Mesothelial cell of epicardium (in vitro differentiated cells): Measurements from ENCODE around the gene EDN3. TPM values are rescaled to one million over a fixed set of nuclear protein-coding genes. Genes with fewer than 3 reads are reported as not detected.

ENCODE experiments used
- DNase-seq, 2 experiments: peaks; one replicate each; pipeline ENCODE4 v3.0.0; 2021; ENCODE audit warnings: low spot score in 2 of 2; ENCODE audit not compliant: unreplicated experiment in 2 of 2
- H3K27ac Mint-ChIP-seq: 2 replicates; pipeline ENCODE4 v1.8.0; 2021; ENCODE audit warnings: mixed read lengths
- H3K27me3 Mint-ChIP-seq: 2 replicates; pipeline ENCODE4 v1.8.0; 2021; ENCODE audit warnings: low read depth, mixed read lengths
- H3K36me3 Mint-ChIP-seq: 2 replicates; pipeline ENCODE4 v1.8.0; 2021; ENCODE audit warnings: mixed read lengths
- H3K4me1 Mint-ChIP-seq: 2 replicates; pipeline ENCODE4 v1.8.0; 2021; ENCODE audit warnings: mixed read lengths
- H3K4me3 Mint-ChIP-seq: 2 replicates; pipeline ENCODE4 v1.8.0; 2021; ENCODE audit warnings: mild to moderate bottlenecking, moderate library complexity, mixed read lengths
- H3K9me3 Mint-ChIP-seq: 2 replicates; pipeline ENCODE4 v1.8.0; 2021; ENCODE audit warnings: mixed read lengths
- CTCF ChIP-seq: fragments of 200-600 bp; sonication (generic); IDR thresholded peaks from one replicate; pipeline ENCODE4 v1.5.0; 2021; ENCODE audit warnings: antibody characterized with exemption; ENCODE audit not compliant: unreplicated experiment
- total RNA-seq: library from RNA; stranded (reverse); gene quantifications from 3 replicates; pipeline ENCODE4 v1.2.1, GENCODE V29; 2021

The EDN3 gene
- total RNA-seq, 1 donor from 2014 or later = 17.6 TPM

GRCh38 chr20:59346061-59346460 lies 45.6 kb downstream of the EDN3 start:
- H3K27ac Mint-ChIP-seq = no peak overlapping the region
- H3K36me3 Mint-ChIP-seq = no peaks in the 10 kb centered on the region
- H3K27me3 Mint-ChIP-seq = peaks cover 35% of the 10 kb centered on the region
- H3K9me3 Mint-ChIP-seq = peaks cover 3% of the 10 kb centered on the region
- DNase-seq = no peak
- H3K4me1 Mint-ChIP-seq = peaks cover 8% of the 10 kb centered on the region
- TF ChIP-seq CTCF = no peak
- no peak overlapping the region for H3K4me3 Mint-ChIP-seq

- TF ChIP-seq CTCF = no peak
- Mint-ChIP-seq H3K27ac (no peak overlapping the region), H3K4me3 (no peak overlapping the region), H3K9me3 (no peaks in the 10 kb centered on the region), H3K36me3 (no peaks in the 10 kb centered on the region), H3K4me1 (peaks cover 19% of the 10 kb centered on the region), H3K27me3 (peaks cover 36% of the 10 kb centered on the region)
- no peak for DNase-seq
Observed at GRCh38 chr20:59349277-59349676, 48.9 kb downstream of the EDN3 start.

GRCh38 chr20:59350330-59351156 lies 50.1 kb downstream of the EDN3 start:
- Mint-ChIP-seq H3K27ac (peak overlapping the region; percentile 28), H3K36me3 (no peaks in the 10 kb centered on the region), H3K27me3 (peaks cover 24% of the 10 kb centered on the region), H3K9me3 (no peaks in the 10 kb centered on the region), H3K4me3 (no peak overlapping the region), H3K4me1 (peaks cover 19% of the 10 kb centered on the region)
- no peak for DNase-seq
- no peak for TF ChIP-seq CTCF

- Mint-ChIP-seq H3K4me3 (no peak overlapping the region), H3K27me3 (peaks cover 20% of the 10 kb centered on the region), H3K36me3 (no peaks in the 10 kb centered on the region), H3K9me3 (no peaks in the 10 kb centered on the region), H3K4me1 (peaks cover 19% of the 10 kb centered on the region), H3K27ac (no peak overlapping the region)
- no peak for TF ChIP-seq CTCF
- no peak for DNase-seq
Observed at GRCh38 chr20:59351157-59352040, 51.0 kb downstream of the EDN3 start.

- DNase-seq = no peak
- no peak overlapping the region for H3K27ac Mint-ChIP-seq
- H3K9me3 Mint-ChIP-seq = no peaks in the 10 kb centered on the region
- peaks cover 19% of the 10 kb centered on the region for H3K4me1 Mint-ChIP-seq
- H3K27me3 Mint-ChIP-seq = peaks cover 12% of the 10 kb centered on the region
- no peak overlapping the region for H3K4me3 Mint-ChIP-seq
- no peaks in the 10 kb centered on the region for H3K36me3 Mint-ChIP-seq
- TF ChIP-seq CTCF = no peak
Observed at GRCh38 chr20:59352541-59352940, 52.1 kb downstream of the EDN3 start.
